Mesodermal cell (in vitro differentiated cells): ENCODE data around the gene GDPD5.

Experiments
- H3K27ac ChIP-seq: 2 replicates; pipeline ENCODE4 v1.7.0; 2013; ENCODE audit warnings: mild to moderate bottlenecking, low read depth, low read length, moderate library complexity; ENCODE audit not compliant: severe bottlenecking
- H3K36me3 ChIP-seq: 2 replicates; pipeline ENCODE4 v1.7.1; 2013; ENCODE audit warnings: mild to moderate bottlenecking, low read length, moderate library complexity; ENCODE audit not compliant: control insufficient read depth, insufficient read depth
- H3K4me1 ChIP-seq: one replicate; pipeline ENCODE4 v1.7.1; 2013; ENCODE audit warnings: mild to moderate bottlenecking, low read length; ENCODE audit not compliant: insufficient read depth, control insufficient read depth, poor library complexity, severe bottlenecking
- H3K4me3 ChIP-seq: 2 replicates; pipeline ENCODE4 v1.7.0; 2013; ENCODE audit warnings: low read length, control low read depth, mild to moderate bottlenecking; ENCODE audit not compliant: insufficient read depth, poor library complexity, severe bottlenecking; ENCODE audit errors: extremely low read depth
- H3K9me3 ChIP-seq: 2 replicates; pipeline ENCODE4 v1.7.1; 2013; ENCODE audit warnings: mild to moderate bottlenecking, low read length, moderate library complexity; ENCODE audit not compliant: control insufficient read depth
- WGBS, 2 experiments: methylation state at CpG; one replicate each; pipeline ENCODE4 v1.1.5; 2013; ENCODE audit warnings: missing lambda C conversion rate in 2 of 2; ENCODE audit not compliant: insufficient coverage in 2 of 2; 5-methylcytosine and 5-hydroxymethylcytosine counted together

GDPD5 gene

GRCh38 chr11:75542088-75542438, 16.3 kb upstream of the GDPD5 start:
- Histone ChIP-seq H3K27ac (no peak overlapping the region), H3K36me3 (no peaks in the 10 kb centered on the region), H3K9me3 (no peaks in the 10 kb centered on the region), H3K4me1 (no peaks in the 10 kb centered on the region), H3K4me3 (no peak overlapping the region)
- 90% methylated on average over 1 of the region's 1 CpG; no CpG with 5 or more reads in 1 of the 2 experiments for WGBS, 2 experiments

DNA sequence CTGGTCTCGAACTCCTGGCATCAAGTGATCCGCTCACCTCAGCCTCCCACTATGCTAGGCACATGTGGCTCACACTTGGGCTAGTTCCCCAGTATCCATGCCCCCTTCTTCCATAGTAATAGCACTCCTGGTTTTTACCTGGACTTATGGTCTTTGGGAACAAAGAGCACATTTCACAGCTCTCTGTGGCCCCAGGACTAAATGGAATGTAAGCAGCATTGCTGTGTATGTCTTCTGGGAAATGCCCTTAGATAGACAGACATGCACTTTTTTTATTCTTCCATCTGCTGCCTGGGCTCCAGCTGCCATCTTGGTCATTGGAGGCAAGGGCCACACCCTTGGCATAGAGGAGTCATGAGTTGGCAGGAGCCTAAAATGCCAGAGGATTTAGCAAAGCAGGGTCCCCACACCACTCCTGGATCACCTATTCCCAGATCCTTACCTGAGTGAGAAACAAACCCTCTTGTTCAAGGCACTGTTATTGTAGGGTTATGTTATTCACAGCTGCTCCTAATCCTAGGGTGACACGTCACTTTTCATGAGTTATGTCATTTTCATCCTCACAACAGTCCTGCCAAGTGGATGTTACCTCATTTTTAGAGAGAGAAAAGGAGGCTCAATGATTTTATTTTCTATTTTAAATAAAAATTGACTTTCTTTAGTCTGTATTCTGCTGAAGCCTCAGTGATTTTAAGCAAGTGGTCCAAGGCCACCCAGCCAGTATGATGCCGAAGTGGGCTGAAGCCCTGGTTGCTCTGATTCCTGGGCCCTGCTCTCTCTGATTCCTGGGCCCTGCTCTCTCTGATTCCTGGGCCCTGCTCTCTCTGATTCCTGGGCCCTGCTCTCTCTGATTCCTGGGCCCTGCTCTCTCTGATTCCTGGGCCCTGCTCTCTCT, 15.7 kb upstream of the GDPD5 start:
- 88 to 97% methylated on average over 3 of the region's 4 CpGs for WGBS, 2 experiments
- H3K9me3 ChIP-seq: no peaks in the 10 kb centered on the region
- no peaks in the 10 kb centered on the region for H3K36me3 ChIP-seq
- H3K4me1 ChIP-seq: no peaks in the 10 kb centered on the region
- H3K4me3 ChIP-seq: no peak overlapping the region
- H3K27ac ChIP-seq: no peak overlapping the region

DNA sequence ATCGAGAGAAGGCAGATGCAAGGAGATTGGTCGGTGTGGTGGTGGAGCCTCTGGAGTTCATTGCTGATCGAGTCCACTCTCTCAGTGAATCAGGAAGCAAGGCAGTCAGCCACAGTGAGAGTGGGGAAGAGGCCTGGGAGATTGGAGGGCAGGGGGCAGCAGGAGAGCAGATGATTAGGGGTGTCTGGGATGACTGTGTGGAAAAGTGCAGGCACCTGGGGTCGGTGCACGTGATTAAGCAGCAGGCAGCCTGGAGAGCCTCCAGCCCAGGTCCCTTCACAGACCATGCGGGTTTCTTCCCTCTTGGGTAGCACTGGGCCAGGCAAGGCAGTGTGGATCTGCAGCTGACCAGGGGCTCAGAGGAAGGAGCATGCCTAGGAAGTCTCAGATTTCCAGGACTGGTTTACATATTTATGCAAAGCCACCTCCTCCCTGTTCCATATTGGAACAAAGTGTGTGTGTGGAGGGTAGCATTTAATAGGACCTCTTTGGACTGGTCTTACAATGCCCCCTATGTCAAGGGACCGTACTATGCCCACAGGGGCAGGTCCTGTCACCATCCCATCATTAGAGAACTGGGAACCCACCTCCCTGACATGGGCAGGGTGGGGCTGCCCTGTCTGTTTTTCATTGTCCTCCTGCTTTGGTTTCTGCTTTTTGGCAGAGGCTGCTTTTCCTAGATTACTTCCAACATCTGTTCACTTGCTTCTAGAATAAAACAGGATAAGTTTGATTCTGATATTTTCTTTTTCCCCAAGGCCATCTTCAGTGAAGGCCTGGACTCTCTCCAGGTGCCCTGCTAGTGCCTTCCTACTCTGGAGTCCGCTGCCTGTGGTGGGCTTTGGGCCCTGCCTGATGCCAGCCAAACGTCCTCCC, 14.0 kb upstream of the GDPD5 start:
- Histone ChIP-seq H3K27ac (no peak overlapping the region), H3K4me1 (no peaks in the 10 kb centered on the region), H3K9me3 (no peaks in the 10 kb centered on the region), H3K36me3 (no peaks in the 10 kb centered on the region), H3K4me3 (no peak overlapping the region)
- 86 to 92% methylated on average over 7 to 8 of the region's 9 CpGs for WGBS, 2 experiments

DNA sequence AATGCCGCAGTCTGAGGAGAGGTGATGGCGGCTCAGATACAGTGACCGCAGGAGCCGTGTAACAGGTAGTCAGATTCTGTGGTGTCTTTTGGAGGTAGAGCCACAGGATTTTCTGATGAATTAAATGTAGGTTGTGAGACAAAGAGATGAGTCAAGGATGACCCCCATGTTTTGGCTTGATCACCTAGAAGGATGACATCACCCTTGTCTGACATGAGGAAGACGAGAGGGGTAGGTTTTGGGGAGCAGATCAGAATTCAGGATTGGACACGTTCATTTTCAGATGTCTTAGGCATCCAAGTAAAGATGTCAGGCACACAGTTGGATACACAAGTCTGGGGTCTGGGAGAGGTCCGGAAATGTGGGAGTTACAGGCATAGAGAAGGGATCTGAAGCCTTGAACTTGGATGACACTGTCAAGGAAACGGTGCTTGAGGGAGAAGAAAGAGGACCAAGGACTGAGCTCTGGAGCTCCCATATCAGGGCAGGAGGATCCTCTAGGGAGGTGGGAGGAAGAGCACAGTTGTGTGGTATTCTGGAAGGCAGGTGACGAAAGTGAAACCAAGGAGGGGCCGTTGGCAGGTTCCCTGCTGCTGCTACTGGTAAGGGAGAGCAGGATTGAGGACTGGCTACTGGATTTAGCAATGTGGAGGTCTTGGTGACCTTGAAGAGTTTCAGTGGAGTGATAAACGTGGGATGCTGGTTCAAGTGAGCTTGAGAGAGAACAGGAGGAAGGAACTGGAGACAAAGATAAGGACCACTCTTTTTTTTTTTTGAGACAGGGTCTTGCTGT, 12.6 kb upstream of the GDPD5 start:
- Histone ChIP-seq H3K4me3 (no peak overlapping the region), H3K9me3 (no peaks in the 10 kb centered on the region), H3K27ac (no peak overlapping the region), H3K36me3 (no peaks in the 10 kb centered on the region), H3K4me1 (peaks cover 5% of the 10 kb centered on the region)
- 90% methylated on average over 11 of the region's 11 CpGs for WGBS, 2 experiments

DNA sequence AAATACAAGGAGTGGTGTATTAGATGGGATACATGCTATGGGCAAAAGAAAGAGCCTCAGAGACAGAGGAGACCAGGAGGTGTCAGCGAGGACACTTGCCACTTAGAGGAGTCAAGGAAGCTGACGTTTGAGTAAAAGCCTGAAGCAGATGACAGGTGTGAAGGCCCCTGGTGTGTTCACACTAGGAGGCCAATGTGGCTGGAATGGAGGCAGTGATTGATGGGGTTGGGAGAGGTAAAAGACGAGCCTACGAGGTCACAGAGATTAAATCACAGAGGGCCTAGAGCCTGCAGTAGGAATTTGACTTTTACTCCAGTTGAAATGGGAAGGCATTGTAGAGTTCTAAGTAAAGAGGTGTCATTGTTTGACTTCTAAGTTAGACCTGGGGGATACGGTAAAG, 12.0 kb upstream of the GDPD5 start:
- H3K36me3 ChIP-seq: no peaks in the 10 kb centered on the region
- H3K9me3 ChIP-seq: no peaks in the 10 kb centered on the region
- 50 to 62% methylated on average over 5 of the region's 5 CpGs for WGBS, 2 experiments
- H3K4me3 ChIP-seq: no peak overlapping the region
- H3K27ac ChIP-seq: no peak overlapping the region
- H3K4me1 ChIP-seq: peaks cover 5% of the 10 kb centered on the region

GRCh38 chr11:75536786-75537641, 11.3 kb upstream of the GDPD5 start:
- Histone ChIP-seq H3K36me3 (no peaks in the 10 kb centered on the region), H3K4me3 (no peak overlapping the region), H3K9me3 (no peaks in the 10 kb centered on the region), H3K4me1 (peaks cover 5% of the 10 kb centered on the region), H3K27ac (no peak overlapping the region)
- WGBS, 2 experiments: 73 to 87% methylated on average over 4 to 9 of the region's 13 CpGs

DNA sequence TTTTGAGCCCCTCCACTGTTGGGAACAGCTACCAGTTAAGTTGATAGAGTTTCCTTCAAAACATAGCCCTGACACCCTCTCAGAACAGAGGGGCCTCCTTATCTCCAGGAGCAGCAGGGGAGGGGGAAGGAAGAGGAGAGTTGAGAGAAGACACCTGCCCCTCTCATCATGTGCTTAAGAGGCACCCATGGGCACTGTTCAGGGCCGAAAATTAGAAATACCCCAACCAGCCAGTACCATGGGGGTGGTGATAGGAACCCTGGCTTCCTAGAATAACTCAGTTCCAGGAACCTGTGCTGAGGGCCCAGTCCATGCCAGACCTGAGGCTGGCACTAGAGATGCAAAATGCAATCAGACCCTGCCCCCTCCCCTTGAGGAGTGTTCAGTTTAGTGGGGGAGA, 9.3 kb upstream of the GDPD5 start:
- no peak overlapping the region for H3K4me3 ChIP-seq
- H3K4me1 ChIP-seq: peaks cover 5% of the 10 kb centered on the region
- WGBS, 2 experiments: no CpG with 5 or more reads among the region's 1 CpG
- H3K27ac ChIP-seq: no peak overlapping the region
- H3K9me3 ChIP-seq: no peaks in the 10 kb centered on the region
- H3K36me3 ChIP-seq: no peaks in the 10 kb centered on the region

GRCh38 chr11:75534259-75535069, 8.7 kb upstream of the GDPD5 start:
- 81 to 91% methylated on average over 10 to 12 of the region's 15 CpGs for WGBS, 2 experiments
- no peak overlapping the region for H3K4me3 ChIP-seq
- no peaks in the 10 kb centered on the region for H3K9me3 ChIP-seq
- H3K4me1 ChIP-seq: peaks cover 5% of the 10 kb centered on the region
- H3K27ac ChIP-seq: no peak overlapping the region
- no peaks in the 10 kb centered on the region for H3K36me3 ChIP-seq

DNA sequence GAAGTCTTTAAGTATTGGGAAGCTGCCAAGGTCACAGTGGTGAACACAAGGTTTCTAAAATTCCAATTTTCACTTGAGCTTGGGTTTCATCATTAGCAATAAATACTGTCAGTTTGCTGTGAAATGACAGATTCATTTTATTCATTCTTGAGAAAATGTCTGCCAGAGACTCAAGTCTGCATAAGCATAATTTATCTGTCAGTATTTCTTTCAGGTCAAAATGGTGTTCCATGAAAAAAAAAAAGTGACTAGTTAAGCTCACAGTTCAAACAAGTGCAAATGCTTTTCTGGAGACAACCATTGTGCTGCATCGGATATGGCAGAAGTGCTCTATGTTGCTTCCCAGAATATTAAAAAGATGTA, 8.1 kb upstream of the GDPD5 start:
- no peak overlapping the region for H3K27ac ChIP-seq
- no peaks in the 10 kb centered on the region for H3K9me3 ChIP-seq
- WGBS, 2 experiments: 100% methylated on average over 1 of the region's 1 CpG
- H3K36me3 ChIP-seq: no peaks in the 10 kb centered on the region
- peaks cover 5% of the 10 kb centered on the region for H3K4me1 ChIP-seq
- H3K4me3 ChIP-seq: no peak overlapping the region
